DMS79 (cell line): ENCODE results near the gene ZCCHC3.
"Not testable (repeated sequence)": the region's sequence is repeated elsewhere in the genome, so short reads cannot be mapped to it uniquely, and the experiment has no call there.

Source experiments
- DNase-seq: peaks from one replicate; lab custom pipeline; 2025; lab: John Stamatoyannopoulos, UW

Gene ZCCHC3

GRCh38 chr20:313402-313801, 16.0 kb downstream of the ZCCHC3 start:
- no peak for DNase-seq

DNA sequence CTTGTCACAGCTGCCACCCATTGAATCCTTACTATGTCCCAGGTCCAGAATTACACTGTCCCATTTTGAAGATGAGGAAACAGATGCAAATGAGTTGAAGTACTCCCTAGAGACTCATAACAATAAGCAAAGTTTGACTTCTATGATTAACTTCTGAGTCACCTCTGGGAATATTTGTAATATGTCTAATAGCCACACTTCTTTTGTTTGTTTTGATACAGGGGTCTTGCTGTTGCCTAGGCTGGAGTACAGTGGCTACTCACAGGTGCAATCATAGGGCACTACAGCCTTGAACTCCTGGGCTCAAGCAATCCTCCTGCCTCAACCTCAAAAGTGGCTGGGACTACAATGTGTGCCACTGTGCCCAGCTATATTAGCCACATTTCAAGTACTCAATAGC, 16.6 kb downstream of the ZCCHC3 start:
- no peak for DNase-seq

- DNase-seq = no peak
These were observed 19.1 kb downstream of the ZCCHC3 start for GRCh38 chr20:316316-317068.

GRCh38 chr20:324177-325044, 27.0 kb downstream of the ZCCHC3 start:
- peak; percentile 79 for DNase-seq

DNA sequence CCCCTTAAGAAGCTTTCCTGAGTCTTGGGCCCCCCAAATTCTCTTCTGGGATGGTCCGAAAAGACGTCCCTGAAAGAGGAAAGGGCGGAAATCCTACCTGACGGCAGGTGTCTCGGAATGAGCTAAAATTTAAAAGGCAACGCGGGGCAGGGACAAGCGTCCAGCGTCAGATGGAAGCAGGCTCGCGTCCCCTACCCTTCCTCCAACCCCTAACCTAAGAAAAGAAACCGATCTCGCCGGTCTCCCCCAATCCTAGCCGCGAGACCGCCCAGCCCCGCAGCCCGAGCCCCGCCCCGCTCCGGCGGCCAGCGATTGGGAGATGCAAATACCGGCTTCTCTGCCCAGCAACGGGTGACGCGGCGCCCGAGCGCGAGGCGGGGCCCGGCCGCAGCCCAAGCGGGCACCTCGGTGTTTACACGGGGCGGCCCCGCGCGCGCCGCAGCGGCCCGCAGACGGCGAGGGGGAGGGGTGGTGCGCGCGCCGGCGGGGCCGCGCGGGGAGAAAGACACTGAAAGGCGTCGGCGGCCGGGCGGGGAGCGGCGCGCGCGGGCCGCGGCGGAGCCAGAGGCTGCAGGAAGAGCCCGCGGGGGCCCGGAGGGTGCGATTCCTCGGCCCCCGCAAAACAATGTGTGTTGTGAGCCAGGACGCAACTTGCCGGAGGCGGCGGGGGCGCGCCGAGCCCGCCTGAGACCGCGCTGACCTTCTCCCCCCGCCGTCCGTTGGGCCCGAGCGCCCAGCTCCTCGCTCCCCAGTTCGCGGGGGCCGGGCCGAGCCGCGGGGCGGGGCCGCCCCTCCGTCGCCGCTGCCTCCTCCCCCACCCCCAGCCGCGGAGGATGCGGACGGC, 27.9 kb downstream of the ZCCHC3 start, which contains the start of gene SOX12:
Gene SOX12, plus strand, starts transcription at position 508 of the 844 bp plus-strand sequence. CDS start 373 bp downstream, outside the sequence.
- peak; percentile 80 for DNase-seq

DNA sequence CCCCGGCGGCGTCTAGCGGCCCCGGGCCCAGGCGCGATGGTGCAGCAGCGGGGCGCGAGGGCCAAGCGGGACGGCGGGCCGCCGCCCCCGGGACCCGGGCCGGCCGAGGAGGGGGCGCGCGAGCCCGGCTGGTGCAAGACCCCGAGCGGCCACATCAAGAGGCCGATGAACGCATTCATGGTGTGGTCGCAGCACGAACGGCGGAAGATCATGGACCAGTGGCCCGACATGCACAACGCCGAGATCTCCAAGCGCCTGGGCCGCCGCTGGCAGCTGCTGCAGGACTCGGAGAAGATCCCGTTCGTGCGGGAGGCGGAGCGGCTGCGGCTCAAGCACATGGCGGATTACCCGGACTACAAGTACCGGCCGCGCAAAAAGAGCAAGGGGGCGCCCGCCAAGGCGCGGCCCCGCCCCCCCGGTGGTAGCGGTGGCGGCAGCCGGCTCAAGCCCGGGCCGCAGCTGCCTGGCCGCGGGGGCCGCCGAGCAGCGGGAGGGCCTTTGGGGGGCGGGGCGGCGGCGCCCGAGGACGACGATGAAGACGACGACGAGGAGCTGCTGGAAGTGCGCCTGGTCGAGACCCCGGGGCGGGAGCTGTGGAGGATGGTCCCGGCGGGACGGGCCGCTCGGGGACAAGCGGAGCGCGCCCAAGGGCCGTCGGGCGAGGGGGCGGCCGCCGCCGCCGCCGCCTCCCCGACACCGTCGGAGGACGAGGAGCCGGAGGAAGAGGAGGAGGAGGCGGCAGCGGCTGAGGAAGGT, 28.7 kb downstream of the ZCCHC3 start:
- DNase-seq = no peak

- DNase-seq = no peak
These were observed 29.3 kb downstream of the ZCCHC3 start for GRCh38 chr20:326645-327185.

DNA sequence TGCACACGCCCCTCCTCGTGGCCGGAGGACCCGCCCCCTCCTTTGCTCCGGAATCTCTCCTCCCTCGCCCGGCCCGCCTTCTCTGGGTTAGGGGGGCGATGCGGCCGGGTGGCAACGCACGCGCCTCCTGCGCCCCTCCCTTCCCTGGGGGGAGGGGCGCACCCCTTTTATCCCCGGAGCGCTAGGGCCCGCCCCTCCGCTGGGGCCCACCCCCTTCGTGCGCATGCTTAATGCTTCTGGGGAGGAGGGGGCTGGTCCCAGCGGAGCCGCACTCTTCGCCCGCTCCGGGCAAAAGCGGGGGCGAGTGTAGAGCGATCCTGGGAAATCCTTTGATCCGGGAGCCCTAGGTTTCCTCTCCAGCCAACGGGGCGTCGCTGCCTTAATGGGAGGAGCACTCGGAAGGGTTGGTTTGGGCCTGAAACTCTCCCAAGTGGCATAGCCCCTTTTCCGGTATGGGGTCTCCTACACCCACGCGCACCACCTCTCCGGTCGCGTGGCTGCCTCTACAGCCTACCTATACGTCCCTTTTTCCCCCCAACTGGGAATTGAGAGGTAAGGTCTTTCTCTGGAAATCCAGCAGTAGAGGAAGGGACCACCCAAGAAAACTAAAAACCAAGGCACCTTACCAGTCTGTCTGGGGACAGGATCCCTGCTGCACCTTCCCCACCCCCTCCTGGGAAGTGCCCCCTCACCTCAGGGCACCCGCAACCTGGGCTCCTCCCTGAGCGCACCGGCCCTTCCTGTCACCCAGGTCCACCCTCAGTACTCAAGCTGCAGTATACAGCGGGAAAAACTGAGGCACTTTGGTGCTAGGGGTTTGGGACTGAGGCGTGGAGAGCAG, 30.0 kb downstream of the ZCCHC3 start:
- DNase-seq = peak; percentile 72

- no peak for DNase-seq
These were observed 30.9 kb downstream of the ZCCHC3 start for GRCh38 chr20:328027-328974.

GRCh38 chr20:328975-329695, 31.8 kb downstream of the ZCCHC3 start:
- no peak for DNase-seq

DNA sequence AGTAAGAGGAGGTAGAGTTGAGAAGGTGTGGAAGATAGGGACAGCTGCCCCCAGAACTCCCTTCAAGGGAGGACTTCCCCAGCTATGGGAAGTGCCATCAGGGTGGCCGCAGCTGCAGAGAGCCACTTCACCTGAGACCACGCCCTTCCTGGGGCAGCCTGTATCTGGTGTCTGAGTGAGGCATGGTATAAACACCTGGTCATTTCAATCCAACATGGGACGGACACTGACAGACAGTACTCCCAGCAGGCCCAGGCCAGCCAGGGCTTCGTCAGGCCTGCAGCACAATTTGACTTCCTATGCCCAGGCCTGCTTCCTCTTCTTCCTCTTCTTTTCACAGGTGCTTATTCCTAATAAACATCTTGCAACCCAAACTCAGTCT, 32.5 kb downstream of the ZCCHC3 start:
- DNase-seq = no peak

GRCh38 chr20:330233-331149, 33.1 kb downstream of the ZCCHC3 start:
- DNase-seq = peak; percentile 41

GRCh38 chr20:334578-334977, 37.2 kb downstream of the ZCCHC3 start:
- DNase-seq = no peak

GRCh38 chr20:336040-336439, 38.7 kb downstream of the ZCCHC3 start:
- not testable (repeated sequence) for DNase-seq

- no peak for DNase-seq
These were observed 44.3 kb downstream of the ZCCHC3 start for GRCh38 chr20:341682-342081.

DNA sequence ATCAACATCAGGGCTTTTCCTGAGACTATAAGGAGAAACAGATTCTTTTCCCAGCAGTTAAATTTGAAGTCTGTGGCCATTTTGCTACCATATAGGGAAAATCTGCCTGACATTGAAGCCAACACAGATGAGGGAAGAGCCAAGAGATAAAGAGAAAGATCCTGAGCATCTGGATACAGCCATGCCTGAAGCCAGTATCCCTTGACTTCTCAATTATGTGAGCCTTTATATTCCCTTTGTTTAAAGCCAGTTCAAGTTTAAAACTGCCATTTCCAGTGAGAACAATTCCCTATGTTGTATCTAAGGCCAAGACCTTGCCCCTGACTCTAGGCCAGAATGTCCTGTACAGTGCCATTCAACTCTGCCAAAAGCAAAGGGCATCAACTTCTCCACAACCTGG, 45.7 kb downstream of the ZCCHC3 start:
- no peak for DNase-seq

DNA sequence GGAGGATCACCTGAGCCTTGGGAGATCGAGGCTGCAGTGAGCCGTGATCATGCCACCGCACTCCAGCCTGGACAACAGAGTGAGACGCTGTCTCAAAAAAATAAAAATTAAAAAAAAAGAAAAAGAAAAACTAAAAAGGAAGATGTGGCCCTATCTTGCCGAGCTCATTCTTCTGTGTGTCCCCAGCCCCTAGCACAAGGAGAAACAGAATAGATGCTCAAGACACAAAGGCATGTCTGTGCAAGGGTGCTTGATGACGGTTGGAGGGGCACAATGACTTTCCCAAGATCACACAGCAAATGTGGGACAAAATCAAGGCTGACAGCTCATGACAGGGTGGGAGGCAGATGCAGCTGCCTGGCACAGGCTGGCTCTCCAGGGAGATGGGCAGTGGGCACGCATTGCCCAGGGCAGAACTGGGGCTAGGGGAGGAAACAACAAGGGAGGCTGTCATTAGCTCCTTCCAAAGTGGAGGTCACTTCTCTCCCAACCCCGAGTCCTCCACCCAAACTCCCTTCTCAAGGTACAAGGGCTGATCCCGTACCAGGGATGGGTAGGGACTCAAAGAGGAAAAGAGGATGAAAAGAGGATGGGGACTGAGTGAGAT, 48.8 kb downstream of the ZCCHC3 start:
- no peak for DNase-seq
